Adrenal gland (tissue), 5 donors: ENCODE data around the gene DNAJB7.

ENCODE experiments used
- CTCF ChIP-seq, 6 experiments: fragments of 450-650 bp in 4 of 6; fragments of 200-600 bp in 2 of 6; sonication (generic) in 1 of 6; IDR thresholded peaks; 1 replicate in 5 of 6; 2 replicates in 1 of 6; pipeline versions ENCODE4 v1.5.1 to v1.8.0; 2016 to 2021; ENCODE audit warnings: antibody characterized with exemption in 6 of 6, mild to moderate bottlenecking in 2 of 6, moderate library complexity in 1 of 6
- POLR2A ChIP-seq, 2 donors: fragments of 450-650 bp; IDR thresholded peaks; one replicate each; pipeline ENCODE4 v1.6.1; 2017; ENCODE audit warnings: antibody characterized with exemption in 2 of 2, mild to moderate bottlenecking in 2 of 2, moderate library complexity in 1 of 2
- donor health status: DM: no; HTN: no; CAD: no.

GRCh38 chr22:40904101-40904500 lies 42.2 kb upstream of the DNAJB7 start:
- TF ChIP-seq CTCF (IDR thresholded peaks at IDR 0.05), result no peak
- no peak for TF ChIP-seq POLR2A (IDR thresholded peaks at IDR 0.05)
